Lower lobe of right lung (tissue), 2 donors: ENCODE results near the gene ARNT2. TPM values are rescaled to one million over a fixed set of nuclear protein-coding genes. Genes with fewer than 3 reads are reported as not detected.

Experiments
- ATAC-seq, 2 donors: fragments of 200-7000 bp; cut with Tn5 transposase; one replicate each; pipeline ENCODE4 v1.9.1; 2020 to 2022; ENCODE audit warnings: mild to moderate bottlenecking in 2 of 2, moderate library complexity in 2 of 2
- DNase-seq: peaks from one replicate; pipeline ENCODE4 v3.0.0-alpha.2; 2020
- H3K27ac ChIP-seq: fragments of 200-600 bp; one replicate; pipeline ENCODE4 v1.8.0; 2022
- H3K27me3 ChIP-seq: fragments of 200-600 bp; one replicate; pipeline ENCODE4 v1.8.0; 2022; ENCODE audit warnings: low read depth
- H3K36me3 ChIP-seq: fragments of 200-600 bp; one replicate; pipeline ENCODE4 v1.8.0; 2022; ENCODE audit warnings: mild to moderate bottlenecking
- H3K4me1 ChIP-seq: fragments of 200-600 bp; one replicate; pipeline ENCODE4 v1.8.0; 2022
- H3K4me3 ChIP-seq: fragments of 200-600 bp; one replicate; pipeline ENCODE4 v1.8.0; 2022; ENCODE audit warnings: mild to moderate bottlenecking
- H3K9me3 ChIP-seq: fragments of 200-600 bp; one replicate; pipeline ENCODE4 v1.8.0; 2022
- CTCF ChIP-seq: fragments of 200-600 bp; IDR thresholded peaks from one replicate; pipeline ENCODE4 v1.8.0; 2022; ENCODE audit warnings: antibody characterized with exemption, mild to moderate bottlenecking
- intact Hi-C: fragments of 100-400 bp; cut with DNase I; formaldehyde crosslinking; loops from one replicate; pipeline ENCODE4 v1.11.0; 2022
- total RNA-seq: library from RNA; stranded (reverse); fragmentation: NEBNext Ultra II Directional; extraction: Animal tissue kit (Norgen Biotek cat#: 25700); gene quantifications from one replicate; pipeline ENCODE4 v1.2.1, GENCODE V29; 2021
- donor health status: DM: no; HTN: yes; CAD: no; lungs with severe emphysema.

Gene ARNT2
- total RNA-seq, 1 donor from 2014 or later: 11.4 TPM

GRCh38 chr15:80597076-80597475, 192.9 kb downstream of the ARNT2 start:
- Histone ChIP-seq H3K27ac (no peak overlapping the region), H3K4me3 (no peak overlapping the region), H3K36me3 (no peaks in the 10 kb centered on the region), H3K27me3 (no peaks in the 10 kb centered on the region), H3K4me1 (no peaks in the 10 kb centered on the region), H3K9me3 (no peaks in the 10 kb centered on the region)
- intact Hi-C loops: no loop called here
- DNase-seq: no peak
- no peak for TF ChIP-seq CTCF
- no peak for ATAC-seq

DNA sequence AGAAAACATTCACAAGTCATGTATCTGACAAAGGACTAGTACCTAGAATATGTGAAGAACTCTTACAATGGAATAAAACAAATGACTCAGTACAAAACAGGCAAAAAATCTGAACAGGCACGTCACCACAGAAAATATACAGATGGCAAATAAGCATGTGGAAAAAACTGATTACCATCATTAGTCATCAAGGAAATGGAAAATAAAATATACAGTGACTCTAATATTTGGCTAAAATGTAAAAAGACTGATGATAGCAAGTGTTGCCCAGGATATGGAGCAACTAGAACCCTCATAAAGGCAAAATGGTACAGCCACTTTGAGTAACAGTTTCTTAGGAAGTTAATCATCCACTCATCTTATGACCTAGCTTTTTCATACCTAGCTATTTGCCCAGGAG, 195.2 kb downstream of the ARNT2 start:
- intact Hi-C loops: no loop called here
- Histone ChIP-seq H3K9me3 (no peaks in the 10 kb centered on the region), H3K27me3 (no peaks in the 10 kb centered on the region), H3K4me1 (no peaks in the 10 kb centered on the region), H3K4me3 (no peak overlapping the region), H3K27ac (no peak overlapping the region), H3K36me3 (no peaks in the 10 kb centered on the region)
- TF ChIP-seq CTCF: no peak
- ATAC-seq: no peak
- no peak for DNase-seq

DNA sequence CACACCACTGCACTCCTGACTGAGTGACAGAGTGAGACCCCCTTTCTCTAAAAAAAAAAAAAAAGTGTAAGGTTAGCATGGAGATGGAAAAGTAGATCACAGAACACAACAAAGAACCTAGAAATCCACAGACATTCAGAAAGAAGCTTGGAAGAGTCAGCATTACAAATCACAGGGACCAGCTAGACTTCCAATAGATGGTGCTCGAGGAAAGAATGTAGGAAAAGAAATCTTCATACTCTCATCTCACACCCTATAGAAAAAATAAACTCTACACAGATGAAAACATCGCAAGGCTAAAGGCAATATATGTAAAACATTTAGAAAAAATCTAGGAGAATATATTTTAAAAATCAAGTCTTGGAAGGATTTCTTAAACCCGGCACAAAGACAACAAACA, 196.4 kb downstream of the ARNT2 start:
- H3K4me1 ChIP-seq: no peaks in the 10 kb centered on the region
- no peak for DNase-seq
- no peak for TF ChIP-seq CTCF
- no peaks in the 10 kb centered on the region for H3K36me3 ChIP-seq
- intact Hi-C loops: no loop called here
- H3K9me3 ChIP-seq: no peaks in the 10 kb centered on the region
- no peak overlapping the region for H3K27ac ChIP-seq
- H3K27me3 ChIP-seq: no peaks in the 10 kb centered on the region
- ATAC-seq: no peak
- no peak overlapping the region for H3K4me3 ChIP-seq

DNA sequence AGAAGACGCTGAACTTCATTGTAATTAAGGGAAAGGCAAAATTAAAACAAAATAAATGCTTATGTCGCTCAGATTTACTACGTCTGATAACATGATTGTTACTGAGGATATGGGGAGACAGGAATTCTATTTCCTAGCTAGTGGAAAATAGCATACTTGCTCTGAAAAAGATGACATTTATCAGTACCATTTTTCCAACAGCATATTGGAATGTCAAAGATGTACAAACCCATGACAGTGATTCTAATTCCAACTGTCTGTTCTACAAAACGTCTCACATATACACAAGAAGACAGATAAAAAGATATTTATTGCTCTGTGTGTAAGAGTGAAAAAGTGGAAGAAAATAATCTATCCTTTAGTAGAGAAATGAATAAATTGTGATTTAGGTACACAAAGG, 197.1 kb downstream of the ARNT2 start:
- Histone ChIP-seq H3K4me3 (no peak overlapping the region), H3K27ac (no peak overlapping the region), H3K9me3 (no peaks in the 10 kb centered on the region), H3K27me3 (no peaks in the 10 kb centered on the region), H3K4me1 (no peaks in the 10 kb centered on the region), H3K36me3 (no peaks in the 10 kb centered on the region)
- no peak for TF ChIP-seq CTCF
- no peak for DNase-seq
- intact Hi-C loops: no loop called here
- no peak for ATAC-seq

GRCh38 chr15:80604583-80605575, 200.7 kb downstream of the ARNT2 start:
- H3K36me3 ChIP-seq: no peaks in the 10 kb centered on the region
- TF ChIP-seq CTCF: no peak
- no peak for DNase-seq
- H3K27ac ChIP-seq: no peak overlapping the region
- H3K27me3 ChIP-seq: no peaks in the 10 kb centered on the region
- ATAC-seq: no peak
- intact Hi-C loops: no loop called here
- peaks cover 23% of the 10 kb centered on the region for H3K4me1 ChIP-seq
- no peak overlapping the region for H3K4me3 ChIP-seq
- no peaks in the 10 kb centered on the region for H3K9me3 ChIP-seq
